IMR-90 (cell line): ENCODE results near the gene FUT1.

Experiments
- CHD1 ChIP-seq: IDR thresholded peaks from 2 replicates; pipeline ENCODE4 v1.6.1; 2012; ENCODE audit warnings: low read depth, low read length, improper control_type of control experiment
- FOS ChIP-seq: fragments of 150-350 bp; IDR thresholded peaks from 2 replicates; pipeline ENCODE4 v1.6.1; 2016; ENCODE audit warnings: low read depth, low read length
- MAFK ChIP-seq: IDR thresholded peaks from 2 replicates; pipeline ENCODE4 v1.6.1; 2012; ENCODE audit warnings: low read depth, low read length, improper control_type of control experiment
- MXI1 ChIP-seq: IDR thresholded peaks from 2 replicates; pipeline ENCODE4 v1.6.1; 2012; ENCODE audit warnings: low read depth, mild to moderate bottlenecking, low read length, moderate library complexity, borderline replicate concordance
- NFE2L2 ChIP-seq: fragments of 150-350 bp; IDR thresholded peaks from 2 replicates; pipeline ENCODE4 v1.6.1; 2016; ENCODE audit warnings: low read depth, mild to moderate bottlenecking, low read length
- POLR2A ChIP-seq: IDR thresholded peaks from 2 replicates; pipeline ENCODE4 v1.6.1; 2012; ENCODE audit warnings: mild to moderate bottlenecking, low read depth, low read length
- RAD21 ChIP-seq: IDR thresholded peaks from 2 replicates; pipeline ENCODE4 v1.6.1; 2012; ENCODE audit warnings: low read length, improper control_type of control experiment
- RCOR1 ChIP-seq: IDR thresholded peaks from 2 replicates; pipeline ENCODE4 v1.6.1; 2012; ENCODE audit warnings: mild to moderate bottlenecking, low read length, improper control_type of control experiment; ENCODE audit not compliant: insufficient replicate concordance
- RFX5 ChIP-seq: IDR thresholded peaks from 2 replicates; pipeline ENCODE4 v1.8.0; 2012; ENCODE audit warnings: low read depth, mild to moderate bottlenecking, low read length, moderate library complexity
- SMC3 ChIP-seq: fragments of 150-350 bp; IDR thresholded peaks from 2 replicates; pipeline ENCODE4 v1.6.1; 2016; ENCODE audit warnings: low read depth, mild to moderate bottlenecking, antibody characterized with exemption, low read length, moderate library complexity
- TF ChIP-seq, protein P1 (sequence below): conservative IDR thresholded peaks from 2 replicates; pipeline ENCODE4 v1.5.1; 2012; ENCODE audit warnings: mild to moderate bottlenecking, low read depth, low read length, improper control_type of control experiment
- TF ChIP-seq, protein P2 (sequence below): fragments of 150-350 bp; IDR thresholded peaks from 2 replicates; pipeline ENCODE4 v1.6.1; 2017; ENCODE audit warnings: mild to moderate bottlenecking, antibody characterized with exemption, low read length, low read depth
- TF ChIP-seq, protein P3 (sequence below): fragments of 150-350 bp; IDR thresholded peaks from 2 replicates; pipeline ENCODE4 v1.6.1; 2016; ENCODE audit warnings: low read depth, mild to moderate bottlenecking, low read length, moderate library complexity, borderline replicate concordance

DNA sequence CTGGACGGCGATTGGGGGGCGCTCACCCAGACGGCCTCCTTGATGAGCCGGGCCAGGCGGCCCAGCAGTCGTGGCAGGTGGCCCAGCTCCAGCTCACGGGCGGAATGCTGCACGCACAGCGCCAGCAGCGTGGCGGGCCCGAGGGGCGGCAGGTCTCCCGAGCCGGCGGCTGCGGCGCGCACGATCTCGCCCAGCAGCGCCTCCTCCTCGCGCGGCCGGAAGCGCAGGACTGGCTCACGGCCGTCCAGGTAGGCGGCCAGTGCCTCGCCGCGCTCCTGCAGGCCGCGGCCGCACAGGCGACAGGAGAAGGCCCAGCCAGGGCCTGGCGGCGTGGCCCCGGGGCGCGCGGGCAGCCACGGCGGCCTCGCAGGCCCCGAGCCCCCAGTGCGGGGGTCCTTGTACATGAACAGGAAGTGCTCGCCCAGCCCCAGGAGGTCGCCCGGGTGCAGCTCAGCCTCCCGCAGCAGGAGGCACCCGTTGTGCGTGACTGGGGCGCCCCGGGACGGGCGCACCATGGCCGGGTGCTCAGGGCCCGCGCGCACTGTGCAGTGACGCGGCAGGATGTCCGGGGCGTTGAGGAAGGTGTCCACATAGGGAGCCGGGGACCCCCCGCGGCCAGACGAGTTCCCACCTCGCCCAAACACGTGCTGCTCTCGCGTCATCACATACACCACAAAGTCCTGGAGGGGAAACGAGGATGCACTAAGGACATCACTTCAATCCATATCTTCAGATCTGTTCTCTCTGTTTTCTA is 23.4 kb downstream of the FUT1 start:
- TF ChIP-seq, protein P1, sequence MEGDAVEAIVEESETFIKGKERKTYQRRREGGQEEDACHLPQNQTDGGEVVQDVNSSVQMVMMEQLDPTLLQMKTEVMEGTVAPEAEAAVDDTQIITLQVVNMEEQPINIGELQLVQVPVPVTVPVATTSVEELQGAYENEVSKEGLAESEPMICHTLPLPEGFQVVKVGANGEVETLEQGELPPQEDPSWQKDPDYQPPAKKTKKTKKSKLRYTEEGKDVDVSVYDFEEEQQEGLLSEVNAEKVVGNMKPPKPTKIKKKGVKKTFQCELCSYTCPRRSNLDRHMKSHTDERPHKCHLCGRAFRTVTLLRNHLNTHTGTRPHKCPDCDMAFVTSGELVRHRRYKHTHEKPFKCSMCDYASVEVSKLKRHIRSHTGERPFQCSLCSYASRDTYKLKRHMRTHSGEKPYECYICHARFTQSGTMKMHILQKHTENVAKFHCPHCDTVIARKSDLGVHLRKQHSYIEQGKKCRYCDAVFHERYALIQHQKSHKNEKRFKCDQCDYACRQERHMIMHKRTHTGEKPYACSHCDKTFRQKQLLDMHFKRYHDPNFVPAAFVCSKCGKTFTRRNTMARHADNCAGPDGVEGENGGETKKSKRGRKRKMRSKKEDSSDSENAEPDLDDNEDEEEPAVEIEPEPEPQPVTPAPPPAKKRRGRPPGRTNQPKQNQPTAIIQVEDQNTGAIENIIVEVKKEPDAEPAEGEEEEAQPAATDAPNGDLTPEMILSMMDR = no peak
- no peak for TF ChIP-seq POLR2A
- no peak for TF ChIP-seq RFX5
- TF ChIP-seq RAD21 = no peak
- TF ChIP-seq SMC3 = no peak
- no peak for TF ChIP-seq MAFK
- no peak for TF ChIP-seq MXI1
- TF ChIP-seq, protein P2, sequence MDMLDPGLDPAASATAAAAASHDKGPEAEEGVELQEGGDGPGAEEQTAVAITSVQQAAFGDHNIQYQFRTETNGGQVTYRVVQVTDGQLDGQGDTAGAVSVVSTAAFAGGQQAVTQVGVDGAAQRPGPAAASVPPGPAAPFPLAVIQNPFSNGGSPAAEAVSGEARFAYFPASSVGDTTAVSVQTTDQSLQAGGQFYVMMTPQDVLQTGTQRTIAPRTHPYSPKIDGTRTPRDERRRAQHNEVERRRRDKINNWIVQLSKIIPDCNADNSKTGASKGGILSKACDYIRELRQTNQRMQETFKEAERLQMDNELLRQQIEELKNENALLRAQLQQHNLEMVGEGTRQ = no peak
- TF ChIP-seq, protein P3, sequence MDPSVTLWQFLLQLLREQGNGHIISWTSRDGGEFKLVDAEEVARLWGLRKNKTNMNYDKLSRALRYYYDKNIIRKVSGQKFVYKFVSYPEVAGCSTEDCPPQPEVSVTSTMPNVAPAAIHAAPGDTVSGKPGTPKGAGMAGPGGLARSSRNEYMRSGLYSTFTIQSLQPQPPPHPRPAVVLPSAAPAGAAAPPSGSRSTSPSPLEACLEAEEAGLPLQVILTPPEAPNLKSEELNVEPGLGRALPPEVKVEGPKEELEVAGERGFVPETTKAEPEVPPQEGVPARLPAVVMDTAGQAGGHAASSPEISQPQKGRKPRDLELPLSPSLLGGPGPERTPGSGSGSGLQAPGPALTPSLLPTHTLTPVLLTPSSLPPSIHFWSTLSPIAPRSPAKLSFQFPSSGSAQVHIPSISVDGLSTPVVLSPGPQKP = no peak
- TF ChIP-seq NFE2L2 = no peak
- no peak for TF ChIP-seq FOS
- no peak for TF ChIP-seq RCOR1
- no peak for TF ChIP-seq CHD1
